PC-3 (cell line): ENCODE results near the gene PPFIBP2. TPM values are rescaled to one million over a fixed set of nuclear protein-coding genes. Genes with fewer than 3 reads are reported as not detected.

Experiments used
- ATAC-seq: fragments of 200-7000 bp; cut with Tn5 transposase; 2 replicates; pipeline ENCODE4 v1.9.1; 2020; ENCODE audit warnings: mild to moderate bottlenecking, moderate library complexity
- BruUV-seq: library from RNA; stranded (reverse); fragments of 400-500 nt; replicated peaks from 2 replicates; lab custom pipeline; 2021; lab: Mats Ljungman, UMichigan
- CTCF ChIA-PET: fragments of 300-600 bp; sonication (Branson Sonifier 250); formaldehyde crosslinking; loops from one replicate; lab custom pipeline; 2022; ENCODE audit warnings: antibody characterized with exemption; lab: Charles Lee
- POLR2A ChIA-PET: fragments of 300-600 bp; sonication (Branson Sonifier 250); formaldehyde crosslinking; loops from one replicate; lab custom pipeline; 2022; ENCODE audit warnings: antibody characterized with exemption; ENCODE audit not compliant: unreplicated experiment; lab: Charles Lee
- DNase-seq: peaks from one replicate; pipeline ENCODE4 v3.0.0-alpha.2; 2015
- H2AFZ ChIP-seq: fragments of 300-600 bp; sonication (generic); 2 replicates; pipeline ENCODE4 v1.6.0; 2016; ENCODE audit warnings: antibody characterized with exemption, low read length
- H3F3A ChIP-seq: fragments of 300-600 bp; sonication (generic); one replicate; pipeline ENCODE4 v1.6.0; 2017; ENCODE audit warnings: antibody characterized with exemption, low read length, control low read depth, mild to moderate bottlenecking; ENCODE audit not compliant: unreplicated experiment
- H3K27ac ChIP-seq: fragments of 300-600 bp; sonication (generic); 2 replicates; pipeline ENCODE4 v1.5.1; 2016; ENCODE audit warnings: mild to moderate bottlenecking, low read length
- H3K27me3 ChIP-seq: fragments of 300-600 bp; sonication (generic); 2 replicates; pipeline ENCODE4 v1.6.1; 2016; ENCODE audit warnings: low read length, mixed read lengths
- H3K36me3 ChIP-seq: fragments of 300-600 bp; sonication (generic); 2 replicates; pipeline ENCODE4 v1.6.1; 2016; ENCODE audit warnings: low read depth, mixed run types, low read length, mixed read lengths
- H3K4me1 ChIP-seq: fragments of 300-600 bp; sonication (generic); 2 replicates; pipeline ENCODE4 v1.5.1; 2016; ENCODE audit warnings: low read length; ENCODE audit not compliant: insufficient read depth
- H3K4me2 ChIP-seq: fragments of 300-600 bp; sonication (generic); 2 replicates; pipeline ENCODE4 v1.6.0; 2016; ENCODE audit warnings: low read length
- H3K4me3 ChIP-seq: fragments of 300-600 bp; sonication (generic); 2 replicates; pipeline ENCODE4 v1.5.1; 2016; ENCODE audit warnings: mild to moderate bottlenecking, low read length, mixed read lengths
- H3K79me2 ChIP-seq: fragments of 300-600 bp; sonication (generic); 2 replicates; pipeline ENCODE4 v1.6.1; 2017; ENCODE audit warnings: low read length, mixed read lengths
- H3K9ac ChIP-seq: fragments of 300-600 bp; sonication (generic); 2 replicates; pipeline ENCODE4 v1.6.0; 2016; ENCODE audit warnings: mild to moderate bottlenecking, low read length
- H3K9me2 ChIP-seq: fragments of 300-600 bp; sonication (generic); replicated peaks from 2 replicates; pipeline ENCODE4 v1.6.1; 2016; ENCODE audit warnings: mixed run types, low read length, mixed read lengths
- H3K9me3 ChIP-seq: fragments of 300-600 bp; sonication (generic); 2 replicates; pipeline ENCODE4 v1.6.1; 2016; ENCODE audit warnings: low read length, mixed read lengths
- H4K20me1 ChIP-seq: fragments of 300-600 bp; sonication (generic); 2 replicates; pipeline ENCODE4 v1.6.1; 2016; ENCODE audit warnings: low read length, mixed read lengths
- CTCF ChIP-seq: fragments of 300-600 bp; sonication (generic); conservative IDR thresholded peaks from 2 replicates; pipeline ENCODE4 v1.5.1; 2017; ENCODE audit warnings: antibody characterized with exemption, low read depth, mild to moderate bottlenecking, low read length
- EZH2 ChIP-seq: fragments of 300-600 bp; sonication (generic); IDR thresholded peaks from one replicate; pipeline ENCODE4 v1.6.1; 2017; ENCODE audit warnings: antibody characterized with exemption, mild to moderate bottlenecking, low read length; ENCODE audit not compliant: unreplicated experiment
- EZH2phosphoT487 ChIP-seq: fragments of 300-600 bp; sonication (generic); IDR thresholded peaks from 2 replicates; pipeline ENCODE4 v1.6.1; 2018; ENCODE audit warnings: mild to moderate bottlenecking, antibody characterized with exemption, low read length, borderline replicate concordance
- intact Hi-C: fragments of 100-400 bp; cut with micrococcal nuclease; formaldehyde crosslinking; loops from 2 replicates; pipeline ENCODE4 v1.9.0; 2023
- total RNA-seq: library from RNA; depleted of rRNA; stranded (reverse); fragments of >200 nt; gene quantifications from 2 replicates; pipeline ENCODE4 v1.2.3, GENCODE V29; 2014

The PPFIBP2 gene
- total RNA-seq, 1 experiment from 2014 or later = 3.2 TPM

GRCh38 chr11:7469351-7469865, 44.4 kb upstream of the PPFIBP2 start:
- ATAC-seq (no peak), DNase-seq (no peak)
- Histone ChIP-seq H4K20me1 (no peaks in the 10 kb centered on the region), H3K27me3 (no peaks in the 10 kb centered on the region), H3K9me3 (no peaks in the 10 kb centered on the region), H3K4me2 (no peak overlapping the region), H3K9me2 (no peaks in the 10 kb centered on the region), H3K27ac (no peak overlapping the region), H3F3A (no peaks in the 10 kb centered on the region), H3K4me3 (no peak overlapping the region), H3K4me1 (no peaks in the 10 kb centered on the region), H3K36me3 (no peaks in the 10 kb centered on the region), H3K79me2 (no peaks in the 10 kb centered on the region), H3K9ac (no peak overlapping the region), H2AFZ (no peak overlapping the region)
- no TSS peak for BruUV-seq
- intact Hi-C loops = no loop called here
- ChIA-PET POLR2A (no interaction called here), CTCF (no interaction called here)
- TF ChIP-seq CTCF (no peak), EZH2 (no peak), EZH2phosphoT487 (no peak)

- no peaks in the 10 kb centered on the region for H3K36me3 ChIP-seq
- no peak for DNase-seq
- H3K9me2 ChIP-seq = no peaks in the 10 kb centered on the region
- H3F3A ChIP-seq = no peaks in the 10 kb centered on the region
- H3K4me2 ChIP-seq = no peak overlapping the region
- H4K20me1 ChIP-seq = no peaks in the 10 kb centered on the region
- no peaks in the 10 kb centered on the region for H3K9me3 ChIP-seq
- no peak for ATAC-seq
- no peaks in the 10 kb centered on the region for H3K27me3 ChIP-seq
- H3K4me1 ChIP-seq = no peaks in the 10 kb centered on the region
- CTCF ChIA-PET = no interaction called here
- no peak overlapping the region for H3K9ac ChIP-seq
- H2AFZ ChIP-seq = no peak overlapping the region
- H3K27ac ChIP-seq = no peak overlapping the region
- POLR2A ChIA-PET = no interaction called here
- no peaks in the 10 kb centered on the region for H3K79me2 ChIP-seq
- BruUV-seq = no TSS peak
- no peak overlapping the region for H3K4me3 ChIP-seq
- TF ChIP-seq EZH2phosphoT487 (no peak), CTCF (no peak), EZH2 (no peak)
- intact Hi-C loops = no loop called here
These were observed 42.7 kb upstream of the PPFIBP2 start for GRCh38 chr11:7471071-7471470.

- H2AFZ ChIP-seq = no peak overlapping the region
- H3K4me3 ChIP-seq = no peak overlapping the region
- H3K9me2 ChIP-seq = no peaks in the 10 kb centered on the region
- no peaks in the 10 kb centered on the region for H3K79me2 ChIP-seq
- H3K36me3 ChIP-seq = no peaks in the 10 kb centered on the region
- no peak overlapping the region for H3K4me2 ChIP-seq
- no peaks in the 10 kb centered on the region; the same call in 1 of the 2 replicates for H3K27me3 ChIP-seq
- no peaks in the 10 kb centered on the region for H3K9me3 ChIP-seq
- H3K4me1 ChIP-seq = no peaks in the 10 kb centered on the region
- intact Hi-C loops = no loop called here
- TF ChIP-seq EZH2phosphoT487 (no peak), EZH2 (no peak), CTCF (no peak)
- ChIA-PET POLR2A (no interaction called here), CTCF (no interaction called here)
- no peak overlapping the region for H3K27ac ChIP-seq
- BruUV-seq = no TSS peak
- no peak for DNase-seq
- no peak overlapping the region for H3K9ac ChIP-seq
- no peaks in the 10 kb centered on the region for H3F3A ChIP-seq
- H4K20me1 ChIP-seq = no peaks in the 10 kb centered on the region
- ATAC-seq = no peak
These were observed 40.1 kb upstream of the PPFIBP2 start for GRCh38 chr11:7473717-7474116.
